ENCODE results near the gene CITED4.

DNA sequence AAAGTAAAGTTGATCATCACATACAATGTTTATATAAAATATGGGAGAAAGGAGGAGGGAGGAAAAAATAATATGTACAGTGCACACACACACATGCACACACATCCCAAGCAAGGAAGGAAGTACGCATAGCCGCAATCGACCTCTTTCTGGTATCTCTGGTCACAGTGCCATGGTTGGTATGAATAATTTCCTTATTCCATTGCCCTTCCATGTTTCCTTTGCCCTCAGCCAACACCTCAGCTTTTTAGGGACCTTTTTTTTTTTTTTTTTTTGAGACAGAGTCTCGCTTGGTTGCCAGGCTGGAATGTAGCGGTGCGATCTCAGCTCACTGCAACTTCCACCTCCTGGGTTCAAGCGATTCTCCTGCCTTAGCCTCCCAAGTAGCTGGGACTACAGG, 20.6 kb downstream of the CITED4 start:
- TF ChIP-seq SAFB2 (IDR thresholded peaks at IDR 0.05; ENCODE audit: borderline replicate concordance, low read depth, low read length, severe bottlenecking) (no peak), DIDO1 (tag; IDR thresholded peaks at IDR 0.05; ENCODE audit: low read depth) (no peak), ZNF780A (CRISPR knock-in tag; IDR thresholded peaks at IDR 0.05) (no peak), MTA2 (IDR thresholded peaks at IDR 0.05; ENCODE audit: low read depth) (no peak), FOXJ3 (CRISPR knock-in tag; IDR thresholded peaks at IDR 0.05) (no peak)
- TF ChIP-seq, protein P1, sequence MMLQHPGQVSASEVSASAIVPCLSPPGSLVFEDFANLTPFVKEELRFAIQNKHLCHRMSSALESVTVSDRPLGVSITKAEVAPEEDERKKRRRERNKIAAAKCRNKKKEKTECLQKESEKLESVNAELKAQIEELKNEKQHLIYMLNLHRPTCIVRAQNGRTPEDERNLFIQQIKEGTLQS (IDR thresholded peaks at IDR 0.05), result no peak
- TF ChIP-seq, protein P1 (CRISPR knock-in tag; conservative IDR thresholded peaks at IDR 0.05), result no peak
- TF ChIP-seq, protein P2, sequence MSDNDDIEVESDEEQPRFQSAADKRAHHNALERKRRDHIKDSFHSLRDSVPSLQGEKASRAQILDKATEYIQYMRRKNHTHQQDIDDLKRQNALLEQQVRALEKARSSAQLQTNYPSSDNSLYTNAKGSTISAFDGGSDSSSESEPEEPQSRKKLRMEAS (CRISPR knock-in tag; IDR thresholded peaks at IDR 0.05), result no peak

All from K562 (cell line).